GM21367 (cell line): Measurements from ENCODE around the gene BAIAP2L1.
"Not testable (repeated sequence)": the region's sequence is repeated elsewhere in the genome, so short reads cannot be mapped to it uniquely, and the experiment has no call there.

ENCODE experiments used
- ATAC-seq: cut with Tn5 transposase; IDR thresholded peaks from one replicate; pipeline ENCODE4 v1.9.1; 2021; ENCODE audit not compliant: unreplicated experiment

BAIAP2L1 gene

DNA sequence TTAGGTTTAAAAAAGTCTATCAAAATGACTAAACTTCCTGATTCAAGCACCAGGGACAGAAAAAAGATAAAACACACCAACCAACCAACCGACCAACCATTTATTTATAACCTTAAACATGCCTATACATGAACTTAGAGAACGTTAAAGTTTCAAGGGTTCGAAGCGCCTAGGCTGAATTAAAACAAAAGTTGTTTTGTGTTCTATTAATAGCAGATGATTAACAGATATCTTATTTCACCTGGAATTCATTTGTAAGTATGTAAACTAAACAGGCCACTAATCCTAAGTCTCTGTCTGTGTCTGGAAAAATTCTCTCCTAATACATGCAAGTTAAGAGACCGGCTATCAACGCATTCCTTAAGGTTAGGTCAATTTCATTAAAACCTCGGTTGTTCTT lies 1.4 kb downstream of the BAIAP2L1 start:
- no peak for ATAC-seq

- ATAC-seq = no peak
Observed at GRCh38 chr7:98398567-98399372, 2.1 kb downstream of the BAIAP2L1 start.

- no peak for ATAC-seq
Observed at GRCh38 chr7:98396768-98397167, 4.1 kb downstream of the BAIAP2L1 start.

DNA sequence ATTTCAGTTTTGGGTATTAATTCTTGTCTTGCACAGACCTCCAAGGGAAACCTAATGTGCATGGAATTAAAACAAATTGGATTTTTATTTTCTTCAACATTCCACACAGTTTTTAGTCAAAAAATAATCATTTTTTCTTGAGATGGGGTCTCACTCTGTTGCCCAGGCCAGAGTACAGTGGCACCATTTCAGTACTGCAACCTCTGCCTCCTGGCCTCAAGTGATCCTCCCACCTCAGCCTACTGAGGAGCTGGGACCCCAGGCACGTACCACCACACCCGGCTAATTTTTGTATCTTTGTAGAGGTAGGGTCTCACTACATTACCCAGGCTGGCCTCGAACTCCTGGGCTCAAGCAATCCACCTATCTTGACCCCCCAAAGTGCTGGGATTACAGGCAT lies 4.9 kb downstream of the BAIAP2L1 start:
- no peak for ATAC-seq

- ATAC-seq = no peak
Observed at GRCh38 chr7:98395481-98395880, 5.4 kb downstream of the BAIAP2L1 start.

DNA sequence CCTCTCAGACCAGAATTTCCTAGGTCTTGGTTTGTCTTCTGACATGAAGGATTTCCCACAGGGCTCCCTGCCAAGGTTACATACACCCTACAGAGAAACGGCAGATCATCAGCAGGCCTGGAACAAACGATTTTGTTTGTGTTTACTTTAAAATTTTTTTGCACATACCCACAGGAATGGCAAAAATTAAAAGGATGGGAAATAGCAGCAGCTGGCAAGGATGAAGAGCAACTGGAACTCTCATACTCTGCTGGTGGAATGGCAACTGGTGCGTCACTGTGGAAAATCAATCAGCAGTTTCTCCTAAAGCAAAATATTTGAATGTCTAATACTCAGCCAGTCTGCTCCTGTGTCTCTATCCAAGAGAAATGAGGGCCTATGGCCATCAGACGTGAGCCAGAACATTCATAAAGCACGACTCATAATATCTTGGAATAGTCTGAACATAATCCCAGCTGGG lies 6.5 kb downstream of the BAIAP2L1 start:
- ATAC-seq = no peak

- no peak for ATAC-seq
Observed at GRCh38 chr7:98387544-98388226, 13.2 kb downstream of the BAIAP2L1 start.

DNA sequence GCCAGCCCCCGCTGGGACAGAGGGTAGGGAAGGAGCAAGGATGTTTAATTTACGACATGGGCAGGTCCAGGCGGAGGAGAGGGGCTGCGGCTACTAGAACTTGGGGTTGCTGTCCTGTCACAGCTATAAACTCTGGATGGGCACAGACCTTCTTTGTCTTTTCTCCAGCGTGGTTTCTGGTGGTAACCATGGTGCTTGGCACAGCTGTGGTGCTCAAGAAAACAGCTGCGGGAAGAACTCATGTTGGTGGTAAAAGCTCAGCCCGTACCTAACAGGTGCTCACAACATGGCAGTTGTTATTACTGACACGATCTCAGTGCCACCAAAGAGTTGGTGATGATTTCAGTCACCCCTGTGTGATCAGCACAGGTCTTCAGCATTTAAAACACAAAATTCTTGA lies 13.8 kb downstream of the BAIAP2L1 start:
- no peak for ATAC-seq

DNA sequence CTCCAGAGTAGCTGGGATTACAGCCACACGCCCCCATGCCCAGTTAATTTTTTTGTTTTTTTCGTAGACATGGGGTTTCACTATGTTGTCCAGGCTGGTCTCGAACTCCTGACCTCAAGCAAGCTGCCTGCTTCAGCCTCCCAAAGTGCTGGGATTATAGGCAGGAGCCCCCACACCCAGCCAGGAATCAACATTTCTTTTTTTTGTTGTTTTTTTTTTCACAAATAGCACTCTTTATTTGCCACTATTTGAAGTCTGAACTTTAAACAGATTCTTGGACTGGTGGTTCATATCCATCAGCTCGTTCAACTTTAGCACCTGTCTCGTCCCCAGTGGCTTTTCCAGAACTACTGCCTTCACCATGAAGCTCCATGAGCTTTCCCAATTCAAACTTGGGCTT lies 15.4 kb downstream of the BAIAP2L1 start:
- ATAC-seq = not testable (repeated sequence)

GRCh38 chr7:98378210-98378819 lies 22.6 kb downstream of the BAIAP2L1 start:
- no peak for ATAC-seq

- ATAC-seq = no peak
Observed at GRCh38 chr7:98376711-98377110, 24.2 kb downstream of the BAIAP2L1 start.

GRCh38 chr7:98375664-98376063 lies 25.2 kb downstream of the BAIAP2L1 start:
- no peak for ATAC-seq

GRCh38 chr7:98374285-98374680 lies 26.6 kb downstream of the BAIAP2L1 start:
- ATAC-seq = no peak

DNA sequence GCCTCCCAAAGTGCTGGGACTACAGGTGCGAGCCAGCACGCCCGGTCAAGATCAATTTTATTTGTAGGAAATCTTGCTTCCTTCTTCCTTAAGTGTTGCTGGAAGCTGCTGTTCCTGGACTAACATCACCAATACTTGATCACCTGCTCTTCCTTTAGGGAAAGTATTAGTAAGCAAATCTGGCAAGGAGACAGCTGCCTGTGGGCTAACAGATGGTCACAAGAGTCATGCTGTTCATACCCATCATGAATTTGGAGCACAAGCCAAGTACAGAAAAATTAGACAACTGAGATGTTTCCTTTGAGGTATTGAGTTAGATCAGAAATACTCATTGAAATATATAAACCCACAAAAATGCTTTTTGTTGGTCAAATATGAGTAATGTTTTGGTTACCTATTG lies 27.9 kb downstream of the BAIAP2L1 start:
- no peak for ATAC-seq

GRCh38 chr7:98369726-98370125 lies 31.2 kb downstream of the BAIAP2L1 start:
- ATAC-seq = no peak

DNA sequence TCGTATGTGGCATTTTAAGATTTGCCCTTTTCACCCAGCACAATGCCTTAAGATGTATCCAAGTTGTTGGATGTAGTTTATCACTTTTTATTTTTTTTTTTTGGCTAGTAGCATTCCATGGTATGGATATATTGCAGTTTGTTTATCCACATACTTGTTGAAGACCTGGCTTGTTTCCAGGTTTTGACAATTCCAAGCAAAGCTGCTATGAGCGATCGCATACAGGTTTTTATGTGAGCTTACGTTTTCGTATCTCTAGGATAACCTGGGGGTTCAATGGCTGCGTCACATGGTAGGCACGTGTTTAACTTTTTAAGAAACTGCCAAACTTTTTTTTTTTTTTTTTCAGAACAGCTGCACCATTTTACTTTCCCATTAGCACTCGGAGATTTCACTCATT lies 32.2 kb downstream of the BAIAP2L1 start:
- ATAC-seq = no peak

- ATAC-seq = no peak
Observed at GRCh38 chr7:98366562-98366938, 34.3 kb downstream of the BAIAP2L1 start.

- ATAC-seq = no peak
Observed at GRCh38 chr7:98365863-98366561, 34.9 kb downstream of the BAIAP2L1 start.

- no peak for ATAC-seq
Observed at GRCh38 chr7:98364220-98364619, 36.7 kb downstream of the BAIAP2L1 start.

DNA sequence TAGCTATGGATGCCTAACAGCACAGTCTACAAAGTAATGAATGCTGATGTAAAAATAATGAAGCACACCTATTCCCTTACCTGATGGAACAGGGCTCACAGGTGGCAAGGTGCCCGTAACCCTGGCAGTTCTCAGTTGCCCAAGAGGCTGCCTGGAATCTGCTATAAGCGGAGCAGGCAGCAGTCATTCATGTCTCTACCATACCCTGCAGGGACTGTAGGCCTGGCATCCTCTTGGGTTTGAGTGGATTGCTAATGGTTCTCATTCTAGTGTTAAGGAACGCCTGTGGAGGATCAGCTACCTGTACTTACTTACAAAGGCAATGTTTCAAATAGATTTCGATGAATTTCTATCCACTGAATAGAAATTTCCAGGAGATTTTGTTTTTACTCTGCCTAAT lies 38.4 kb downstream of the BAIAP2L1 start:
- ATAC-seq = no peak
